Hypothalamus (tissue), 51 donors: ENCODE data around the gene VWA3A.
"Not testable (repeated sequence)": the region's sequence is repeated elsewhere in the genome, so short reads cannot be mapped to it uniquely, and the experiment has no call there.

Experiments
- DNase-seq, 51 donors: peaks; one replicate each; lab custom pipeline; 2025; lab: John Stamatoyannopoulos, UW

VWA3A gene

GRCh38 chr16:22092143-22092933 lies at the start of gene VWA3A:
Gene VWA3A, plus strand, starts transcription at chr16:22092541. Its CDS starts 97 bp downstream, at chr16:22092638.
- peak in 31 of 51 donors; percentile 1 to 71 (median 29) for DNase-seq

- DNase-seq: not testable (repeated sequence)
Observed at GRCh38 chr16:22043882-22044281, 48.5 kb upstream of the VWA3A start.

GRCh38 chr16:22045888-22046287 lies 46.5 kb upstream of the VWA3A start:
- DNase-seq: not testable (repeated sequence)

GRCh38 chr16:22050963-22051362 lies 41.4 kb upstream of the VWA3A start:
- no peak for DNase-seq

GRCh38 chr16:22052980-22053379 lies 39.4 kb upstream of the VWA3A start:
- DNase-seq: no peak

- no peak for DNase-seq
Observed at GRCh38 chr16:22053921-22054341, 38.4 kb upstream of the VWA3A start.

- DNase-seq: no peak
Observed at GRCh38 chr16:22054847-22055590, 37.3 kb upstream of the VWA3A start.

- DNase-seq: no peak
Observed at GRCh38 chr16:22055881-22056280, 36.5 kb upstream of the VWA3A start.

- DNase-seq: no peak
Observed at GRCh38 chr16:22063888-22064467, 28.4 kb upstream of the VWA3A start.

- DNase-seq: no peak
Observed at GRCh38 chr16:22065252-22065651, 27.1 kb upstream of the VWA3A start.

- no peak for DNase-seq
Observed at GRCh38 chr16:22070361-22071330, 21.7 kb upstream of the VWA3A start.

GRCh38 chr16:22071331-22071910 lies 20.9 kb upstream of the VWA3A start:
- peak in 1 of 51 donors; percentile 52 for DNase-seq

- no peak for DNase-seq
Observed at GRCh38 chr16:22073350-22073749, 19.0 kb upstream of the VWA3A start.

GRCh38 chr16:22075043-22075757 lies 17.1 kb upstream of the VWA3A start:
- no peak for DNase-seq

GRCh38 chr16:22075776-22076175 lies 16.6 kb upstream of the VWA3A start:
- no peak for DNase-seq

- DNase-seq: peak in 30 of 51 donors; percentile 2 to 58 (median 21)
Observed at GRCh38 chr16:22077700-22078313, 14.5 kb upstream of the VWA3A start.

GRCh38 chr16:22078656-22079055 lies 13.7 kb upstream of the VWA3A start:
- no peak for DNase-seq

- DNase-seq: no peak
Observed at GRCh38 chr16:22081050-22081449, 11.3 kb upstream of the VWA3A start.

- no peak for DNase-seq
Observed at GRCh38 chr16:22086440-22086839, 5.9 kb upstream of the VWA3A start.
